ENCODE data around the gene SLC7A14.

SLC7A14 gene

GRCh38 chr3:170494766-170495165, 91.1 kb downstream of the SLC7A14 start:
- DNase-seq: no peak

GRCh38 chr3:170493712-170494182, 92.1 kb downstream of the SLC7A14 start:
- DNase-seq: no peak

- DNase-seq: no peak
These were observed 94.0 kb downstream of the SLC7A14 start for GRCh38 chr3:170491901-170492300.

- DNase-seq: no peak
These were observed 94.9 kb downstream of the SLC7A14 start for GRCh38 chr3:170490828-170491560.

DNA sequence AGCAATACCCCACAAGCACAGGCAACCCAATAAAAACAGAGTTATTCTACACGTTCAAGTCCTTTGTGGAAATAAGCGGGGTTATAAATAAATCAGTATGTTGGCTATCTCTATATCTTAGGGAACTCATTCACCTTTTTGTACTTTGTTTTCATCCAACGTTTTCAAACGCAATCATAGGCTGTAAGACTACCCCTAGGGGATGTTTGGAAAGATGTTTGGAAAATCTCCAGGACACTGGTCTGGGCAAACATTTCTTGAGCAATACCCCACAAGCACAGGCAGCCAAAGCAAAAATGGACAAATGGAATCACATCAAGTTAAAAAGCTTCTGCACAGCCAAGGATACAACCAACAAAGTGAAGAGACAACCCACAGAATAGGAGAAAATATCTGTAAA, 97.1 kb downstream of the SLC7A14 start:
- DNase-seq: no peak

DNA sequence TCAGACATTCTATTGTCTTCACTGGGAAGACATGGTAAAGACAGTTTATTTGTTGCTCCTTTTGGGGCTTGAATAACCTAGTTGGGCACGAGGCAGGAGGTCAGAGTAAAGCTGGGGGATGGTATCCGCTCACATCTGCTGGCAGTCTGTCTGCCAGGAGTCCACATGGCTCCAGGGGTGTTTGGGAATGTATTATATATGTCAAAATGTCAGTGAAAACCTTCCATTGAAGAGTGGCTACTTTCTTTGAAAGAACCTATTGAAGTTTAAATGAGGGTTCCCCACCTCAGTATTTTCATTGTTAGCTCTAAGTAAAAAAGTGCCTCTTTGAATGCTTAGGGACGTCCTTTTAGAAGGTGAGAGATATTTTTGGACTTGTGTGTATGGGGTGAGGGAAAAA, 98.8 kb downstream of the SLC7A14 start:
- DNase-seq: no peak

- no peak for DNase-seq
These were observed 99.5 kb downstream of the SLC7A14 start for GRCh38 chr3:170486398-170486797.

DNA sequence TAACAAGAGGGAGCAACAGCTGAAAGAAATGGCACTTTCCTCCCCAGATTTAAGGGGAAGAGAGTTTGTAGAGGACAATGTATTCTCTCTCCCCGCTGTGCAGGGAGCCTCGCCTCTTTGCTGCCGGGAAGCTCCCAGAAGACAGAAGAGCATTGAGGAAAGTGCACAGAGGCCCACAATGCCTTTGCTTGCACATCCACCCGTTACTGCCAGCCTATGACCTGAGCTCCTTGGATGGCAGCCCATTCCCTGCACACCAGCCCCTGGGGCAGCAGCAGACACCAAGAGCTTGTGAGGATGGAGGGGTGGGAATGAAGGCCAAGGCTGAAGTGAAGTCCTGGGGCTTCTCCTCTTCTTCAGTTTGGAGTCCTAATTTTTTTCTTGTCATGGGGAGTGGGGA, 100.2 kb downstream of the SLC7A14 start:
- no peak for DNase-seq

- DNase-seq: no peak
These were observed 100.6 kb downstream of the SLC7A14 start for GRCh38 chr3:170485294-170485693.

- no peak for DNase-seq
These were observed 101.0 kb downstream of the SLC7A14 start for GRCh38 chr3:170484869-170485268.

DNA sequence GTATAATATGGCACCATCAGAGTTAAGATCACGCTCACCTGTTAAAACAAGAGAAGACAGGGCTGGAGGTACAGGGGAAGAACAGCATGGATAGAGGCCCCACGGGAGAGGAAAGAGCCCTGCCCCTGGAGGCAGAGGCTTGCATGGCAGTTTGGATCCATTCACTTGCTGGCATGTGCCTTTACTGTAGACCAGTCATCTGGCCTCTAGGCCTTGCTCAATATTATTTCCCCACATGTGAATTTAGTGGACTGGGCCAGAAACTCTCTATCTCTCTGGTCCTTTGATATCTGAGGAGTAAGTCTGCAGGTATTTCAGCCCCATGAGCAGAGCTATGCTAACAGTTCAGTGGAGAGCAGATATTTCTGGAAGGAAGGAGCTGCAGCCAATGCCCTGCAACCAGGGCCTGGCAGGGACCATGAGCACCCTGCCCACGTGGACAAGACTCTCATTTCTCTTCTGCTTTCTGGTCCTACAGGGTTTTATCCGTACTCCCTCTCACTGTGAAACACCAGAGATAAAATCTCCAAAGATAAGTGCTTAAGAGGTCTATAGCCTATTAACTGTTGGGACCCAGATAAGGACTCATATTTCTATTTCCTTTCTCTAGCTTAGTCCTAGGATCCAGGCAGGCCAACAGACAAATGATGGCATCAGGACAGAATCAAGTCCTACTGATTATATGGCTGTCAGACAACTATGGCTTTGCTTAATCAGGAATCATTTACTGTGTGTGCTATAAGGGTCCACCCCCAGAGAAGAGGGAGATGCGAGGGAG, 102.2 kb downstream of the SLC7A14 start:
- DNase-seq: no peak

GRCh38 chr3:170482199-170482598, 103.7 kb downstream of the SLC7A14 start:
- no peak for DNase-seq

- no peak for DNase-seq
These were observed 105.8 kb downstream of the SLC7A14 start for GRCh38 chr3:170480111-170480510.

- no peak for DNase-seq
These were observed 108.5 kb downstream of the SLC7A14 start for GRCh38 chr3:170477395-170477794.

DNA sequence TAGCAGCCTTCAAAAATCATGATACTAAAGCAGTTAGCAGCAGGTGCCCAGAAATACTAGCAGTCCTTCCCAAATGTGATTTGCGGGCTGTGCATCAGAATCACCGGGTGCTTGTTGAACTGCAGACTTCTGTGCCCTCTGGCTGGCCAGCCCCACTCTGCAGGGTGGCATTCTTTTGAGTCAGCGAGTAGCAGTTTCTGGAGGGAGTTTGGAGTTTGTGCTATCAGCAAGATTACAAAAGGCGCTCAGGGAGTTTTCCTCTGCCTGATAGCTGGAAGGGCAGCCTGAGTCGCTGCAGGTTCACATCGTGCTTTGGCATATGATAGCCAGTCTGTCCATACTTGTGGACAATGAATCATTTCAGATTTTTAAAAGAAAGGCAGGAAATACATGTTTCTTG, 109.6 kb downstream of the SLC7A14 start:
- no peak for DNase-seq

DNA sequence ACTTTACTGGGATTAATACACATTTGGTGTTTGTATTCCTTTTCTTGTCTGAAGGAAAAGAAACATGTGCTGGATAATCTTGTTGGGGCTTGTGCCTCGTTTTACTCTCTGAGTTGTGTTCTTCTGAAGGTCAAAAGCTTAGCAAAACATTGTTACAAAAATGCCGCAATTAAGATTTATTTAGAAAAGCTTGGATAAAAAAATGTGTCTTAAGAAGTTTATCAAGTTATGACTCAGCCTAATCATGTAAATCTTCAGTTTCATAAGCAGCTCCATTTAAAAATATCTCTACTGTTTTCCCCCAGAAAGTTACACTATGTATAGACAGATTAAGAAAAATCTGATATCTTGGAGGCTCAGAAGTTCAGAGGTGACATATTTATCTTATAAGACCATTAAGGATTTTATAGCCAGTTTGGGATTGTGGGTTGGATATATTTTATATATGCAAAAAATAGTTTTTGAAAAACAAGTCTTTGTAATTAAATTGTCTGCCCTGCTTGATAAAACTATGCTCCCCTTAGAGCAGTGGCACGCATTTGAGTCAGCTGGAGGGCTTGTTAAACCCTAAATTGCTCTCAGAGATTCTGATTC, 110.7 kb downstream of the SLC7A14 start:
- no peak for DNase-seq

DNA sequence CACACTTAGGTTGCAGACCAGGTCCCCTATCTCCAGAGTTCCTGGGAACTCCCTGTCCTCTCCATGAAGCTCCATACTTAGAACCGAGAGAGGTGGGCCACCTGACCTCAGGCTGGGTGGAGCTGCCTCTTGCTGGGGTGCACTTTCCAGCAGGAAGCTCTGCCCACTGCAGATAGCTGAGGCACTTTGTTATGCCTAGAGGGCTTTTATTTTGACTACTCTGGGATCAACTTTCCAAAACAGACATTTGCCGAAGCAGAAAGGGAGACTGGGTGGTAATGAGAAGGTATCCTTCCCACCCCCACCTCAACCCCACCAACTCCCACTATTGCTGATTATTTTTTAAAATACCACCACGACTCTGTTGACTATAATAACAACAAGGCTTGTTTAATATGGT, 112.5 kb downstream of the SLC7A14 start:
- DNase-seq: peak; percentile 20

DNA sequence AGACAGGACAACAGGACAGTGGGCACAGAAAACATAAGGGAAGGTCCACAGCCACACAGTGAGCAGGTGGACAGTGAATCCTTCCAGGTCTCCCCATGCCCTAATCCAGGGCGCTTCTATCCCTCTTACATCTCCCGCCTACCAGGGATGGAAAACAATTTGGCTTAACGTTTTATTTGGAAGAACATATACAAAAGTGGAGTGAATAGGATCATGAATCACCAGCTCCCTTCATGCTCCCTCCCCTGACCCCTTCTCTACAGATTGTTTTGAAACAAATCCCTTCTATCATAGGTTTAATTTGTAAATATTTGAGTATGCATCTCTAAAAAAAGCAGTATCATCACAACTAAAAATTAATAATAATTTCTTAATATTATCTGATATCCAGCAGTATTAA, 114.7 kb downstream of the SLC7A14 start:
- no peak for DNase-seq

DNA sequence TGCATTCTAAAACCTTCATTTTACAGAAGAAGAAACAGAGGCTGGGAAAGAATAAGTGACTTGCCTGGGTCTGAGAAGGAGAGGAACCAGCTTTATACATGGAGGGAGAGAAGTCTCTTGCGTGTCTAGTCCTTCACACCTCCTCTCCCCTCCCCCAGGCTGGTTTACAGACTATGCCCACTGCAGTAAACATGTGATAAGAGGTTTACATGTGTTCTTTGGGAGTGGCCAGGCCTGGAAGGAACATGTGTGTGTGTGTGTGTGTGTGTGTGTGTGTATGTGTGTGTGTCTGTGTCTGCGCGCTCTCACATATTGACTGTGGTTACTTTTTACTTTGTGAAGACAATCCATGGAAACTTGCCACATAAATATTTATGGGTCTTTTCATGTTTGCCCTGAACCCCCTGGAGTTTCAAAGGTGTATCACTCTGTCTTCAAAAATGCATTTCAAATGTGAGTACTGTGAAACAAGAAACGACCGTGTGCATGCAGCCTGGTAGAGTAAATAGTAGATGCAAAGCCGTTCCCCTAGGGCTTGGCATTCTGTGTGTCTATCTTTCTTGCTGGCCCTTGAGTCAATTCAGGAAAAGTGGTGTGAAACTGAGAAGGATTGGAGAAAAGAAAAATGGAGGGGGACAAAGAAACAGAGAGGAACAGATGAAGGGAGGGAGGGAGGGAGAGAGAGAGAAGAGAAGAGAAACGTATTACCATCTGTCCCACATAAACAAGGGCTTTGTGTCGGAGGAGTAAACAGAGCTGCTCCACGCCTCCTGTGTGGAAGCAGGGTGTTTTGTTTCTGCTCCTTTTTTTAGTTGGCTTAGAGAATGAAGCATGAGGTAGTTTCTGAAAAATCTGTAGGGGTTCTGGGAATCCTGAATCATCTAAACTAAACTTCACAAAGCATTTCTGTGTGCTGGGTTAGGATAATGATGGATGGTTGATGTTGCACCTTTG, 115.5 kb downstream of the SLC7A14 start:
- DNase-seq: peak; percentile 80

- DNase-seq: peak; percentile 61
These were observed 116.5 kb downstream of the SLC7A14 start for GRCh38 chr3:170469151-170470062.

- DNase-seq: peak; percentile 99
These were observed 118.2 kb downstream of the SLC7A14 start for GRCh38 chr3:170467571-170468147.

All from NCI-H526 treated with DMSO at 0.1 percent for 48 hours (cell line).